ENCODE results near the gene SYT6. TPM values are rescaled to one million over a fixed set of nuclear protein-coding genes. Genes with fewer than 3 reads are reported as not detected.
"Not testable (repeated sequence)": the region's sequence is repeated elsewhere in the genome, so short reads cannot be mapped to it uniquely, and the experiment has no call there.

The SYT6 gene
- total RNA-seq, 2 experiments from 2014 or later = not detected

DNA sequence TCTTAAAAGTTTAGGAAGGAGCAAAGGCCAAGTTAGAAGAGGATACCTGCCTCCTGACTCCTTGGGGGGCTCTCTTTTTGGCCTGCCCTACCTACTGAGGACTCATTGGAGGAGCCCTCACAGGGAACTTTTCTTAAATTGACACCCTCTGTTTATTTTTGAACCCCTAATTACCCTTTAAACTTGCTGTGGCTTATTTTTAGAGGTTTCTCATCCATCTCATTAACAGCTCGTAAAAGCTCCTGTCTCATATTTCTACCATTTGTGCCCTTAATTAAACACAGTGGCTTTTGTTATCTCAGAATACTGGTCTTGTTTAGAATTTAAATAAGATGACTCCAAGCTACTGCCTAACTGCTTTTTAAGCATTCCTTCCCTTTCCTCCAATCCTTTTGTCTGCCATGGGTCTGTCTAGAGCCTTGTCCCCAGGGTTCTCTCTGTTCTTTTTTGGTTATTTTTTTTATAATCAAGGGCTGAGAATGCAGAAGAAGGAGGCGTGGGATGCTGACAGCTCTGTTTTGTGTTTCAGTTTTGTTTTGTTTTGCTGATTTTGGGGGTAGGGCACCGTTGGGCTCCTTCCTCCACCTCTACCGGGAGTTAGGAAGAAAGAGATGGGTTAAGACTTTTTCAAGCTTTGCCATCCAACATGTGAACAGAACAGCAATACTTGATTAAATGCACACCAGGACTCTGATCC lies 78.0 kb downstream of the SYT6 start:
- POLR2A ChIA-PET = no interaction called here
- Mint-ChIP-seq H3K9me3 (peaks cover 12% of the 10 kb centered on the region), H3K4me1 (peaks cover 3% of the 10 kb centered on the region), H3K36me3 (peaks cover 2% of the 10 kb centered on the region), H3K4me3 (no peak overlapping the region), H3K27ac (no peak overlapping the region), H3K27me3 (peaks cover 6% of the 10 kb centered on the region)
- DNase-seq (no peak), ATAC-seq (ENCODE audit: low read depth) (no peak)

DNA sequence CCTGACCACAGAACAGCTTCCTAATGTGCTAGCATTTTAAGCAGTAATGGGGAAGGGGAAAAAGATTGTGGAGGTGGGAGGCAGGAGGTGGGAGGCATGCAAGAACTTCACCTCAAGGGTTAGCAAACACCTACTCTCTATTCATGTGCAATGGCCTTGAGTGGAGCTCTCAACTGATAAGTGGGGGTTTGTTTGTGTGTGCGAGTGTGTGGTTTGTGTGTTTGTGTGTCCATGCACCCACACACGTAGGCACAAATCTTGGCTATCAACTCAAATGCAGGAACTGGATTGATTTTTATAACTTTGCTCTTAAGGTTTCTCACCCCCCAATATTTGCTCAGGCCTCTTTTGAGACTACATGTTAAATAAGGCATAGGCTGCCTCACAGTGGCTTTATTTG lies 78.6 kb downstream of the SYT6 start:
- Mint-ChIP-seq H3K27me3 (peaks cover 2% of the 10 kb centered on the region), H3K27ac (no peak overlapping the region), H3K4me1 (peaks cover 3% of the 10 kb centered on the region), H3K9me3 (peaks cover 12% of the 10 kb centered on the region), H3K36me3 (peaks cover 2% of the 10 kb centered on the region), H3K4me3 (no peak overlapping the region)
- POLR2A ChIA-PET = no interaction called here
- no peak for DNase-seq
- no peak for ATAC-seq (ENCODE audit: low read depth)

DNA sequence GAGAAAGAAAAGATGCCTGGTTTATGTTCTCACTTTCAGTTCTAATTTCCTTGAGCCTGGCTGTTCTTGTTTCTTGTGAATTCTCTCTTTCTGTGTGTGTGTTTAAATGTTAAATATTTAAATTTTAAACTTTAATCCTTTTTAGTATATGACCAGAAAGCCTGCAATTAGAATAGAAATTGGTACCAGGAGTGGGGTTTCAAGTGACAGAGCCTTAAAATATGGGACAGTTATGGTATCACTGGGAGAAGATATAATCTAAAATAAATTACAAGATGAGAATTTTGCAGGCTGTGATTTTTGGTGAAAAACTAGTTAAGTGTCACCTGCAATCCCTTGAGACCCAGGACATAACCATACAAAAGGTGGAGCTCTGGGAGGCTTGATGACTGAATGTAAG lies 81.4 kb downstream of the SYT6 start:
- Mint-ChIP-seq H3K27me3 (peaks cover 2% of the 10 kb centered on the region), H3K36me3 (peaks cover 2% of the 10 kb centered on the region), H3K27ac (no peak overlapping the region), H3K4me1 (peaks cover 3% of the 10 kb centered on the region), H3K4me3 (no peak overlapping the region), H3K9me3 (peaks cover 16% of the 10 kb centered on the region)
- POLR2A ChIA-PET = no interaction called here
- ATAC-seq (ENCODE audit: low read depth) (no peak), DNase-seq (no peak)

DNA sequence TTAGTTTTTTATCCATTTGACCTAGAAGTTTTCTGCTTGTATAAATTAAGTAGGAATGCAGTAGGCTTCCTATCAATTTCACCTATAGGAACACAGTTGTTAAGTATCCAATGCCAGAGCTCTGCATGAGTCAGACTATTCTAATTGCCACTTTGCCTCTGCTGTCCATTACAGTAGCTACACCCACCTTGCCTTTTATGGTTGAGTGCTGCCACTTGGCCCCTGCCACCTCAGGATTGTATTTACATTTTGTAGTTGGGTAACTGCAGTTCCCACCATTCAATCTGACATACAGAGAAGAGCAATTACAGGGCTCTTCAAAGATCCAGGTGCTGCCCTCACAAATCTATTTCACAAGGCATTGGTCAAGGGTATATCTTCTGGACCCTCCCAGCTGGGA lies 83.9 kb downstream of the SYT6 start:
- peaks cover 16% of the 10 kb centered on the region for H3K9me3 Mint-ChIP-seq
- DNase-seq; ATAC-seq (ENCODE audit: low read depth); H3K27me3 Mint-ChIP-seq; POLR2A ChIA-PET; H3K27ac Mint-ChIP-seq; H3K36me3 Mint-ChIP-seq; H3K4me3 Mint-ChIP-seq; H3K4me1 Mint-ChIP-seq: not testable (repeated sequence)

DNA sequence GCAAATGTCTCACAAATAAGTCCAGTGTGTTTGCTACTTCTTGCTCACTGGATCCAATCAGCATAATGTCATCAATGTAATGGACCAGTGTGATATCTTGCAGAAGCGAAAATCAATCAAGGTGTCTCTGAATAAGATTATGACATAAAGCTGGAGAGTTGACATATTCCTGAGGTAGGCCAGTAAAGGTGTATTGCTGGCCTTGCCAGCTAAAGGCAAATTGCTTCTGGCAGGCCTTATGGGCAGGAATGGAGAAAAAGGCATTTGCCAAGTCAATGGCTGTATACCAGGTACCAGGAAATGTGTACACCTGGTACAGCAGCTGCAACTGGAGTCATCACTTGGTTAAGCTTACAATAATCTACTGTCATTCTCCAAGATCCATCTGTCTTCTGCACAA lies 85.0 kb downstream of the SYT6 start:
- H3K27ac Mint-ChIP-seq; H3K4me1 Mint-ChIP-seq; H3K27me3 Mint-ChIP-seq; H3K36me3 Mint-ChIP-seq; H3K4me3 Mint-ChIP-seq; DNase-seq; POLR2A ChIA-PET; ATAC-seq (ENCODE audit: low read depth): not testable (repeated sequence)
- H3K9me3 Mint-ChIP-seq = peaks cover 13% of the 10 kb centered on the region

DNA sequence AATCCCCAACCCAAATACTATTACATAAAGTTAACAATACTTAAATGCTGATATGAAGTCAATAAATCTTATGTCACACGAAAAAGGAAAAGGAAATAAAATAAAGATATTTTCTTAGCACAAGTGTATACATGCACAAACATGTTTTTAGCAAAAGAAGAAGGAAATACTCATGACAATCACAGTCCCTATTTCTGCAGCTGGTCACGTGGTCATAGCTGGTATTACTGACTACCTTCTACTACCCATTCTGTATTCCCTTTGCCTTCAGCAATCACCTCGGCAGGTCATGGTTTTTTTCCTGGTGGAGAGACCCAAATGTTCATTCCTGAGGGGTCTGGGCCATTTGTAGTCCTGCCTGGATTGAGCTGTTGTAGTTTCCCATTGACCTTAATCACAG lies 88.0 kb downstream of the SYT6 start:
- H3K4me3 Mint-ChIP-seq; H3K4me1 Mint-ChIP-seq; H3K27me3 Mint-ChIP-seq; ATAC-seq (ENCODE audit: low read depth); POLR2A ChIA-PET; H3K27ac Mint-ChIP-seq; H3K36me3 Mint-ChIP-seq; DNase-seq; H3K9me3 Mint-ChIP-seq: not testable (repeated sequence)

DNA sequence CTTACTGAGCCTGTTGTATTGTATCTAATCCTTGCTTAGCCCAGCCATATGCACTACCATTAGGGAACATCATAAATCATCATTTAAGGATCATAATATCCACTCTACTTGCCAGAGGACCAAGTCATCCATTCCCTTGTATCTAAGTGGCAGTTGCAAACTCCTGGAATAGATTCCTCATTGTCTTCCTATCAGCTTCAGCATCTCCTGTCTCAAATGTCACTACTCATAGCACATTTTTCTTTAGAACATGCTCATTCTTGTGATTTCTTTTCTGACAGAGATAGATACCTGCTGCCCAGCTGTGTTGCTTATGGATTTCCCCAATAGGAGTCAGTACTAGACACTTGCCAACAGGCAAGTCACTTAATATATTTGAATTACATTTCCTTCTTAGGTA lies 90.1 kb downstream of the SYT6 start:
- DNase-seq (no peak), ATAC-seq (ENCODE audit: low read depth) (no peak)
- Mint-ChIP-seq H3K36me3 (no peaks in the 10 kb centered on the region), H3K27me3 (peaks cover 7% of the 10 kb centered on the region), H3K4me1 (no peaks in the 10 kb centered on the region), H3K4me3 (no peak overlapping the region), H3K27ac (no peak overlapping the region), H3K9me3 (peaks cover 3% of the 10 kb centered on the region)
- POLR2A ChIA-PET = no interaction called here

DNA sequence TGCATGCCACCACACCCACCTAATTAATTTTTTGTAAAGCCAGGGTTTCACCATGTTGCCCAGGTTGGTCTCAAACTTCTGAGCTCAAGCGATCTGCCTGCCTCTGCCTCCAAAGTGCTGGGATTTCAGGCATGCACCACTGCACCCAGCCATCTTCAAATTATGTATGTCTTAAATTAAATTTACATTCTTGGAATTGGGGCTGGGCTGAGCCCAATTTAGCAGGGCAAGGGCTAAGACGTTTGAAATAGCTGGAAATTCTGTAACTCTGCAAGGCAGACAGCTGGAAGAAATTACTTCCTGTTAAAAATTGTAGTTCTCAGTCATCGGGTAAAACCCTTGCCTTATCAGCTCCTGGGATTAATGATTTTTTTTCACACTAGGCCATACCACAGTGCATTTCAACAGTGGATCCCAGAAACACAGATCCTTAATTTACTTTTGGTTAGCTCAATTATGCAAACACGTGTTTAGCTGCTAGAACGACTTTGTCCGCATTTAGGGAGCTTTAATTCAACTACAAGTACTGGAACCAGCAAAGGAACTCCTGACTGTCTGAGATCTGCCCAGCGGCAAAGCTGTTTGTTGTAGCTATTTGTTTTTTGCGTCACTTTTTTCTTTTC lies 91.1 kb downstream of the SYT6 start:
- H3K4me3 Mint-ChIP-seq = no peak overlapping the region
- H3K4me1 Mint-ChIP-seq = no peaks in the 10 kb centered on the region
- no peak for ATAC-seq (ENCODE audit: low read depth)
- peaks cover 3% of the 10 kb centered on the region for H3K9me3 Mint-ChIP-seq
- H3K36me3 Mint-ChIP-seq = no peaks in the 10 kb centered on the region
- H3K27ac Mint-ChIP-seq = no peak overlapping the region
- DNase-seq = no peak
- POLR2A ChIA-PET = no interaction called here
- H3K27me3 Mint-ChIP-seq = peaks cover 7% of the 10 kb centered on the region

DNA sequence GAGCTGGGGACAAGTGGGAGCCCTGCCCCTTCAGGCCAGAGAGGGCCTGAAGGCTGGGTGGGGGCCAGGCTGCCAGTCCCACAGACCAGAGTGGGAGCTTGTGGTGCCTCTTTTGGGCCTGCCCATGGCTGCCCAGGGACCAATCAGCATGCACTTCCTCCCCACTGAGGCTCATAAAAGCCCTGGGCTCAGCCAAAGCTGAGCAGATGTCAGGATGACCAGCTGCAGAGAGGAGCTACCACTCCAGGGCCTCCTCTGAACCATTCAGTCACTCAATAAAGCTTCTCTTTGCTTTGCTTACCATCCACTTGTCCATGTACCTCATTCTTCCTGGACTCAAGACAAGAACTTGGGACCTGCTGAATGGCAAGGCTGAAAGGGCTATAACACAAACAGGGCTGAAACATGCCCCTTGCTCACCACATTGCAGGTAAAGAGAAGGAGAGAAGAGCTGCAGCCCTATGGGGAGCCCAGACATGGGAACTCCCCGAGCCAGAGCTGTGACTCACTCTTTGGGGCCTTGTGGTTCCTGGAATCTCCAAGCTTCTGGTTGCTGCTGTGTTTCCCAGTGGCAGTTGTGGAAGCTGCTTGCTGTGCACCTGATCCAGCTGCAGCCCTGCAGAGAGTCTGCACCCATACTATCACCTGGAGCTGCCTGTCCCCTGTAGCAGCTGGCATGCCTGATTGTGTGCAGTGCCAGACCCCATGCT lies 92.4 kb downstream of the SYT6 start:
- no peak overlapping the region for H3K4me3 Mint-ChIP-seq
- H3K4me1 Mint-ChIP-seq = no peaks in the 10 kb centered on the region
- POLR2A ChIA-PET = no interaction called here
- DNase-seq = no peak
- no peak for ATAC-seq (ENCODE audit: low read depth)
- no peak overlapping the region for H3K27ac Mint-ChIP-seq
- peaks cover 1% of the 10 kb centered on the region for H3K9me3 Mint-ChIP-seq
- H3K36me3 Mint-ChIP-seq = no peaks in the 10 kb centered on the region
- H3K27me3 Mint-ChIP-seq = peaks cover 7% of the 10 kb centered on the region

DNA sequence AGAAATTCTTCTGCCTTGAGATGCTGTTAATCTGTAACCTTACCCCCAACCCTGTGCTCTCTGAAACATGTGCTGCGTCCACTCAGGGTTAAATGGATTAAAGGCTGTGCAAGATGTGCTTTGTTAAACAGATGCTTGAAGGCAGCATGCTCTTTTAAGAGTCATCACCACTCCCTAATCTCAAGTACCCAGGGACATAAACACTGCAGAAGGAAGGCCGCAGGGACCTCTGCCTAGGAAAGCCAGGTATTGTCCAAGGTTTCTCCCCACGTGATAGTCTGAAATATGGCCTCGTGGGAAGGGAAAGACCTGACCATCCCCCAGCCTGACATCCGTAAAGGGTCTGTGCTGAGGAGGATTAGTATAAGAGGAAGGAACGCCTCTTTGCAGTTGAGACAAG lies 95.4 kb downstream of the SYT6 start:
- H3K9me3 Mint-ChIP-seq; DNase-seq; ATAC-seq (ENCODE audit: low read depth); H3K4me1 Mint-ChIP-seq; H3K4me3 Mint-ChIP-seq; POLR2A ChIA-PET; H3K36me3 Mint-ChIP-seq; H3K27ac Mint-ChIP-seq; H3K27me3 Mint-ChIP-seq: not testable (repeated sequence)

DNA sequence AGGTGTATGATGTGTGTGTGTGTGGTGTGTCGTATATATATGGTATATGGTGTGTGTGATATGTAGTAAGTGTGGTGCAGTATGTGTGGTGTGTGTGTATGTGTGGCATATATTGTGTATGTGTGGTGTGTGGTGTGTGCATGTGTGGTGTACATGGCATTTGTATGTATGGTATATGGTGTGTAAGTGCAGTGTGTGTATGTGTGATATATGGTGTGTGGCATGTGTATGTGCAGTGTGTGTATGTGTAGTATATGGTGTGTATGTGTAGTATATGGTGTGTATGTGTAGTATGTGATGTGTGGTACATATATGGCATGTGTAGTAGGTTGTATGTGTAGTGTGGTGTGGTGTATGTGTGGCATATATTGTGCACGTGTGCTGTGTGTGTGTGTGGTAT lies 99.5 kb downstream of the SYT6 start:
- Mint-ChIP-seq H3K4me3 (no peak overlapping the region), H3K9me3 (no peaks in the 10 kb centered on the region), H3K4me1 (no peaks in the 10 kb centered on the region), H3K27me3 (no peaks in the 10 kb centered on the region), H3K27ac (no peak overlapping the region), H3K36me3 (no peaks in the 10 kb centered on the region)
- POLR2A ChIA-PET = no interaction called here
- no peak for DNase-seq
- ATAC-seq (ENCODE audit: low read depth) = no peak

DNA sequence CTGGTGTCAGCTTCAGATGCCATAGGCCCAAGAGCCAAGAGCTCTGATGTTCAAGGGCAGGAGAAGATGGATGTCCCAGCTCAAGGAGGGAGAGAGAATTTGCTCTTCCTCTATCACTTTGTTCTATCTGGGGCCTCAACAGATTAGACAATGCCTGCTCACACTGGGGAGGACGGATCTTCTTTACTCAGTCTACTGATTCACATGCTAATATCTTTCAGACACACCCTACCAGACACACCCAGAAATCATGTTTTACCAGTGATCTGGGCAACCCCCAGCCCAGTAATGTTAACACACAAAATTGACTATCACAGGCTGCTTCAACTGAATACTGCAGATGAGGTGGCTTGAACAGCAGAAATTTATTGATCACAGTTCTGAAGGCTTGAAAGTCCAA lies 105.4 kb downstream of the SYT6 start:
- H3K27me3 Mint-ChIP-seq = no peaks in the 10 kb centered on the region
- H3K4me1 Mint-ChIP-seq = no peaks in the 10 kb centered on the region
- DNase-seq (no peak), ATAC-seq (ENCODE audit: low read depth) (no peak)
- POLR2A ChIA-PET = no interaction called here
- no peaks in the 10 kb centered on the region for H3K36me3 Mint-ChIP-seq
- H3K27ac Mint-ChIP-seq = no peak overlapping the region
- H3K4me3 Mint-ChIP-seq = no peak overlapping the region
- no peaks in the 10 kb centered on the region for H3K9me3 Mint-ChIP-seq

DNA sequence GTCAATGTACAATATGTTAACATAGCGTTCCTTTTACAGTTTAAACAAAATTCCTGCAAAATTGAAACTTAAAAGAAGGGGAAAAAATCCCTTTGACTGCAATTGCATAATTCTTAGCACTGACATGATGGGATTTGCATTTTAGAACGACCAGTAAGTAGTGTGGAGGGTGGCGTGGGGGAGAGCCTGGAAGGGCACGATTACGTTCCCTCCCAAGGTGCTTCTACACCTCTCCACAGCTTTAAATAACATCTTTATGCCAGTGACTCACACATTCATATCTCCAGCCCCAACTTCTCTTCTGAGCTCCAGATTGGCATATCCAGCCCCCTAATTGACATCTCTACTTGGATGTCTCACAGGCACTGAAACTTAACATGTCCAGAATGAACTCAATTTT lies 110.1 kb downstream of the SYT6 start:
- H3K4me1 Mint-ChIP-seq = no peaks in the 10 kb centered on the region

DNA sequence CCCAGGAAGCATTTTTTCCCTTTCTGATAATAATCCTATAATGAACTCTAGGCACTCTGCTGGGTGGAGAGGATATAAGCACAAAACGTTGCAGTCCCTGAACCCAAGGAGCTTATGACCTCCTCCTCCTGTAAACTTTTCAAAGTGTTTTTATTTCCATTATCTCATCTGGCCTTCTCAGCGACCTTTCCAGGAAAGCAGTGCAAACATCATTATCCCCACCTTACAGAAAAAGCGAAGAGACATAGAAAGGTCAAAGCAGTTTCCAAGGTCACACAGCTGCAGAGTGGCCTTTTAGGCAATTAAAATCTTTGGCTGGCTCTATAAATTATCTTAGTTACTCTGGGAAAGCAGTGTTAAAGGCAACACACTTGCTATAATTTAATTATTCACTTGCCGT lies 110.6 kb downstream of the SYT6 start:
- H3K36me3 Mint-ChIP-seq = no peaks in the 10 kb centered on the region
- H3K4me1 Mint-ChIP-seq = no peaks in the 10 kb centered on the region
- H3K4me3 Mint-ChIP-seq = no peak overlapping the region
- H3K9me3 Mint-ChIP-seq = no peaks in the 10 kb centered on the region
- no peak for DNase-seq
- no peak for ATAC-seq (ENCODE audit: low read depth)
- H3K27ac Mint-ChIP-seq = no peak overlapping the region
- H3K27me3 Mint-ChIP-seq = no peaks in the 10 kb centered on the region
- POLR2A ChIA-PET = no interaction called here

More for the DNA sequence above, 110.1 kb downstream of the SYT6 start:
- ATAC-seq (ENCODE audit: low read depth) (no peak), DNase-seq (no peak)
- Mint-ChIP-seq H3K9me3 (no peaks in the 10 kb centered on the region), H3K27me3 (no peaks in the 10 kb centered on the region), H3K27ac (no peak overlapping the region), H3K4me3 (no peak overlapping the region), H3K36me3 (no peaks in the 10 kb centered on the region)
- POLR2A ChIA-PET = no interaction called here
